Fibroblast of lung (primary cell): Measurements from ENCODE around the gene PNPLA3.

Experiments used
- EZH2 ChIP-seq: IDR thresholded peaks from 2 replicates; pipeline ENCODE4 v1.5.1; 2012; ENCODE audit warnings: low read length, control low read depth, mild to moderate bottlenecking; ENCODE audit errors: missing control alignments
- TF ChIP-seq, protein P1 (sequence below), 2 donors: IDR thresholded peaks in 1 of 2; conservative IDR thresholded peaks in 1 of 2; 1 replicate in 1 of 2; 2 replicates in 1 of 2; pipeline ENCODE4 v1.5.1; 2011 to 2012; ENCODE audit warnings: low read length in 2 of 2, control low read depth in 1 of 2, inconsistent platforms in 1 of 2, low read depth in 1 of 2, mild to moderate bottlenecking in 1 of 2

DNA sequence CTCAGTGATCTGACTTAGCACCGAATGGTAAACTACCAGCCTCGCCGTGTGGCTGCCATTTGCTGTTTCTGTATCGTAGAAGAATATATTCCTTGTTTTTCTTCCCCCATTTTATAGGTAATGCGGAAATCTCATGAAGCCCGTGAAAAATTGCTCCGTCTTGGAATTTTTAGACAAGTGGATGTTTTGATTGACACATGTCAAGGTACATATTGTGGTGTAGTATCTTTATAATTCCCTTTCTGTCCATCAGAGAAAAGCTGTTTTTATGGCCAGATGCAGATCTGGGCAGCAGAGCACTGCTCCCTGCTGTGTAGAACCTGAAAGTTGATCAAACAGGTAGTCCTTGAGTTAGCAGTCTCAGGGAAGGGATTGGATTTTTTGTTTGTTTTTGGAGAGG lies 45.0 kb downstream of the PNPLA3 start:
- TF ChIP-seq, protein P1, sequence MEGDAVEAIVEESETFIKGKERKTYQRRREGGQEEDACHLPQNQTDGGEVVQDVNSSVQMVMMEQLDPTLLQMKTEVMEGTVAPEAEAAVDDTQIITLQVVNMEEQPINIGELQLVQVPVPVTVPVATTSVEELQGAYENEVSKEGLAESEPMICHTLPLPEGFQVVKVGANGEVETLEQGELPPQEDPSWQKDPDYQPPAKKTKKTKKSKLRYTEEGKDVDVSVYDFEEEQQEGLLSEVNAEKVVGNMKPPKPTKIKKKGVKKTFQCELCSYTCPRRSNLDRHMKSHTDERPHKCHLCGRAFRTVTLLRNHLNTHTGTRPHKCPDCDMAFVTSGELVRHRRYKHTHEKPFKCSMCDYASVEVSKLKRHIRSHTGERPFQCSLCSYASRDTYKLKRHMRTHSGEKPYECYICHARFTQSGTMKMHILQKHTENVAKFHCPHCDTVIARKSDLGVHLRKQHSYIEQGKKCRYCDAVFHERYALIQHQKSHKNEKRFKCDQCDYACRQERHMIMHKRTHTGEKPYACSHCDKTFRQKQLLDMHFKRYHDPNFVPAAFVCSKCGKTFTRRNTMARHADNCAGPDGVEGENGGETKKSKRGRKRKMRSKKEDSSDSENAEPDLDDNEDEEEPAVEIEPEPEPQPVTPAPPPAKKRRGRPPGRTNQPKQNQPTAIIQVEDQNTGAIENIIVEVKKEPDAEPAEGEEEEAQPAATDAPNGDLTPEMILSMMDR (conservative IDR thresholded peaks at IDR 0.05 in 1 of 2, IDR thresholded peaks at IDR 0.05 in 1 of 2; ENCODE audit: low read depth in 1 of 2, low read length in 2 of 2), result no peak
- TF ChIP-seq EZH2, result no peak
